SJCRH30 (cell line): Measurements from ENCODE around the gene POLR2L. TPM values are rescaled to one million over a fixed set of nuclear protein-coding genes. Genes with fewer than 3 reads are reported as not detected.

Experiments
- DNase-seq, 2 experiments: peaks; one replicate each; pipeline ENCODE4 v3.0.0-alpha.2; 2015 to 2020
- H3K27ac ChIP-seq: fragments of 250-450 bp; sonication (Bioruptor Pico); 2 replicates; pipeline ENCODE4 v1.5.1; 2020; ENCODE audit warnings: mild to moderate bottlenecking, moderate library complexity
- H3K27me3 ChIP-seq: fragments of 250-450 bp; sonication (Bioruptor Pico); 2 replicates; pipeline ENCODE4 v1.5.1; 2020; ENCODE audit warnings: mild to moderate bottlenecking, moderate library complexity
- H3K36me3 ChIP-seq: fragments of 250-450 bp; sonication (Bioruptor Pico); 2 replicates; pipeline ENCODE4 v1.5.1; 2020; ENCODE audit warnings: mild to moderate bottlenecking, moderate library complexity
- H3K4me1 ChIP-seq: fragments of 250-450 bp; sonication (Bioruptor Pico); 2 replicates; pipeline ENCODE4 v1.5.1; 2020; ENCODE audit warnings: mild to moderate bottlenecking, moderate library complexity
- H3K4me3 ChIP-seq: fragments of 250-450 bp; sonication (Bioruptor Pico); 2 replicates; pipeline ENCODE4 v1.5.1; 2020; ENCODE audit warnings: mild to moderate bottlenecking, moderate library complexity
- H3K9me3 ChIP-seq: fragments of 250-450 bp; sonication (Bioruptor Pico); replicated peaks from 2 replicates; pipeline ENCODE4 v1.5.1; 2020; ENCODE audit warnings: mild to moderate bottlenecking, moderate library complexity
- total RNA-seq: library from RNA; depleted of rRNA; stranded (reverse); fragments of >200 nt; shearing (Covaris generic); gene quantifications from 2 replicates; pipeline ENCODE4 v1.2.3, GENCODE V29; 2014

POLR2L gene
- total RNA-seq, 1 experiment from 2014 or later = 292 TPM

DNA sequence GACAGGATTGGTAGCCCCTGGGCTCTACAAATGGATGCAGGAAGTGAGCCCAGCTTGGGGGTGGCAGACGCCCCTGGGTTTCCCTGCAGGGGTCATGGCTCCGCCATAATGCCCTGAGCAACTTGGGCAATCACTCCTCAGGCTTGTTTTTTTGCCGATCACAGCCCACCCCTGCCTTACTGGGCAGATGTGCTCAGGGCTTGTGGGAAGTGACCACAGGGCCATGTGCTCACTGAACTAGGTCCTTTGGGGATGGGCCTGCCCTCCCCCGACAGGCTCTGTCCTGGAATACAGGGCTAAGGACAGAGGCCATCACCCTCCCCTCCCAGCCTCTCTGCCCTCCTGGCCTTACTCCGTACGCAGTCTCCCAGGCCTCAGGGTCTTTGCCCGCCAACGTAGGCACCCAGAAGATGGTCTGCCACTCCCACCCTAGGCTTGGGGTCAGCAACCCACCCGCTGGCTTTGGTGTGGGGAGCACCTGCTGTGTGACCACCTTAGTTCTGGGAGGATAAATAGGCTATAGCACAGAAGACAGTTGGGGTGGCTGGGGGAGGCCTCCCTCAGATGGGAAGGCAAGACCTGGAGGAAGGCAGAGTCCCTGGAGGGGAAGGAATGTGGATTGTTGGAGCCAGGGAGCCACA is 28.8 kb downstream of the POLR2L start:
- no peak overlapping the region for H3K27ac ChIP-seq

DNA sequence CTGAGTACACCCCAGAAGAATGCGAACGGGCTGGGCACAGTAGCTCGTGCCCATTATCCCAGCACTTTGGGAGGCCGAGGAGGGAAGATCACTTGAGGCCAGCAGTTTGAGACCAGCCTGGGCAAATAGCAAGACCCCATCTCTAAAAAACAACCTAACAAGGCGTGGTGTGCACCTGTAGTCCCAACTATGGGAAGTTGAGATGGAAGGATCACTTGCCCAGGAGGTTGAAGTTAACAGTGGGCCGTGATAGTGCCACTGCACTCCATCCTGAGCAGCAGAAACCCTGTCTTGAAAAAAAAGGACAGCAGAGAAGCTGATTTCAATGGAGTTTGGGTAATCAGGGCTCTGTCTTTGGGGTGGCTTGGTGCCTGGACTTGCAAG is 29.3 kb downstream of the POLR2L start:
- peaks cover 10% of the 10 kb centered on the region; the same call in 1 of the 2 replicates for H3K4me1 ChIP-seq
- no peak overlapping the region for H3K27ac ChIP-seq
- DNase-seq = no peak

More for the DNA sequence above, 28.8 kb downstream of the POLR2L start:
- peaks cover 13% of the 10 kb centered on the region for H3K4me1 ChIP-seq
- no peaks in the 10 kb centered on the region for H3K9me3 ChIP-seq
- DNase-seq = no peak
- H3K4me3 ChIP-seq = no peak overlapping the region
- peaks cover 42% of the 10 kb centered on the region for H3K36me3 ChIP-seq
- no peaks in the 10 kb centered on the region for H3K27me3 ChIP-seq

DNA sequence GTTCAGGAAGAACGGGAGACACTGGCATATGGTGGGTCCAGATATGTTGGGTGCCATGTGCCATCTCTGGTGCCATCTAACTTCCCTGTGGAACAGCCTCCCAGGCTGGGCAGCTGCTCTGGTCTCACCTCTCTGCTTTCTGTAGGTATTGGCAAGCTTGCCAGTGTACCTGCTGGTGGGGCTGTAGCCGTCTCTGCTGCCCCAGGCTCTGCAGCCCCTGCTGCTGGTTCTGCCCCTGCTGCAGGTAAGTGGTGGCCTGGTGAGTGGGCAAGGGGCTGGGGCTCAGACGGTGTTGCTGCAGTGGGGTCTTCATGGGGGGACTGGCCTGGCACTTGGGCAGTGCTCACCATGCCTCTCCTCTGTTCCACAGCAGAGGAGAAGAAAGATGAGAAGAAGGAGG is 29.9 kb downstream of the POLR2L start:
- Histone ChIP-seq H3K27me3 (no peaks in the 10 kb centered on the region), H3K9me3 (no peaks in the 10 kb centered on the region), H3K4me3 (no peak overlapping the region), H3K4me1 (peaks cover 10% of the 10 kb centered on the region; the same call in 1 of the 2 replicates), H3K27ac (no peak overlapping the region), H3K36me3 (peaks cover 42% of the 10 kb centered on the region)
- DNase-seq = no peak

More for the DNA sequence above, 29.3 kb downstream of the POLR2L start:
- Histone ChIP-seq H3K36me3 (peaks cover 42% of the 10 kb centered on the region), H3K27me3 (no peaks in the 10 kb centered on the region), H3K9me3 (no peaks in the 10 kb centered on the region), H3K4me3 (no peak overlapping the region)

DNA sequence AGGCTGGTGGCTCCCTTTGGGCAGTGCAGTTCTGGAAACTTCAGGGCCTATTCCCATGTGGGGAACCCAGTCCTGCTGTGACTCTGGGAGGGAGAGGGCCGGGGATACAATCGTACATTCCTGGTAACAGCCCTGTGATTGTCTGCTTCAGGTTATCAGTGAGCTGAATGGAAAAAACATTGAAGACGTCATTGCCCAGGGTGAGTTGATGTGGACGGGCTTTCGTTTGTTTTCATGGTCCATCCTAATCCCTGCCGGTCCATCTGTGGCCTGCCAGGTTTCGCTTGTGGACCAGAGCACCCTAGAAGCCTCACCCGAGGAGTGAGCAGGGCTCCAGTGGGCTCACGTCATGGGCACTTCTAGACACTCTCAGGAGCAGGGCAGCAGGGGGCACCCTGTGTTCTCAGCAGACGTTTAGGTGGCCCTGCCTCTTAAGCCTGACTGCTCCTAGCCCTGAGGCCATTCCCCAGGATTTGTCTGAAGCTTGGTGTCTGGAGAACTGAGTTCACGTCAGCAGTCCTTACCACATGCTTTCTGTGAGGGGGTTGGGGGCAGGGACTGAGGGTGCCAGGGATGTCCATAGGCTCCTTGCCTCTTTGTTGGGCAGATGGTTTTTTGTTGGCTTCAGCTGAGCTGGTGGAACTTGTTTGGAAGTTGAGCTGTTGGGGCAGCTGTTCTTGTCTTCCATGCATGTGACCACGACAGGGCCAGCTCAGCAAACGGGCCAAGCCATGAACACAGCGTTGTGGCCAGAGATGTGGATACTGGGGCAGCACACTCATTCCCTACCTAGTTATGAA is 30.7 kb downstream of the POLR2L start:
- no peaks in the 10 kb centered on the region for H3K9me3 ChIP-seq
- peaks cover 10% of the 10 kb centered on the region; the same call in 1 of the 2 replicates for H3K4me1 ChIP-seq
- H3K27ac ChIP-seq = no peak overlapping the region
- no peak overlapping the region for H3K4me3 ChIP-seq
- H3K36me3 ChIP-seq = peaks cover 42% of the 10 kb centered on the region
- DNase-seq = no peak
- no peaks in the 10 kb centered on the region for H3K27me3 ChIP-seq

DNA sequence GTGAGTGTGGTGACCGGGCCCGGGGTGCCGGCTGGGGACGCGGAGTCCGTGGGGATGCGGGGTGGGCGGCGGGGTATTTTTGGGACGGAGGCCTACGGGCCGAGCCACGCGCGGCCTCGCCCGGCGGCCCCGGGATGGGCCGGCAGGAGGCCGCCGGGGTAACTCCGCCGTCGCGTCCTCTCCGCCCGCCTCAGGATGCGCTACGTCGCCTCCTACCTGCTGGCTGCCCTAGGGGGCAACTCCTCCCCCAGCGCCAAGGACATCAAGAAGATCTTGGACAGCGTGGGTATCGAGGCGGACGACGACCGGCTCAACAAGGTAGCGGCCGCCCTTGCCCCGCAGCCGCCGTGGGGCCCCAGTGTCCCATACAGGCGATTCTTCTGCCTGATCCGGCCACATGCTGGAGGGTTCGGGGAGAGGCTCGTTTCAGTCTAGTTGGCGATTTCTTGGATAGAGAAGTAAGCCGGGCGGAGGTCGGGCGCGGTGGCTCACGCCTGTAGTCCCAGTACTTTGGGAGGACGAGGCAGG is 32.2 kb downstream of the POLR2L start:
- H3K4me3 ChIP-seq = peak overlapping the region; percentile 81
- no peak for DNase-seq

DNA sequence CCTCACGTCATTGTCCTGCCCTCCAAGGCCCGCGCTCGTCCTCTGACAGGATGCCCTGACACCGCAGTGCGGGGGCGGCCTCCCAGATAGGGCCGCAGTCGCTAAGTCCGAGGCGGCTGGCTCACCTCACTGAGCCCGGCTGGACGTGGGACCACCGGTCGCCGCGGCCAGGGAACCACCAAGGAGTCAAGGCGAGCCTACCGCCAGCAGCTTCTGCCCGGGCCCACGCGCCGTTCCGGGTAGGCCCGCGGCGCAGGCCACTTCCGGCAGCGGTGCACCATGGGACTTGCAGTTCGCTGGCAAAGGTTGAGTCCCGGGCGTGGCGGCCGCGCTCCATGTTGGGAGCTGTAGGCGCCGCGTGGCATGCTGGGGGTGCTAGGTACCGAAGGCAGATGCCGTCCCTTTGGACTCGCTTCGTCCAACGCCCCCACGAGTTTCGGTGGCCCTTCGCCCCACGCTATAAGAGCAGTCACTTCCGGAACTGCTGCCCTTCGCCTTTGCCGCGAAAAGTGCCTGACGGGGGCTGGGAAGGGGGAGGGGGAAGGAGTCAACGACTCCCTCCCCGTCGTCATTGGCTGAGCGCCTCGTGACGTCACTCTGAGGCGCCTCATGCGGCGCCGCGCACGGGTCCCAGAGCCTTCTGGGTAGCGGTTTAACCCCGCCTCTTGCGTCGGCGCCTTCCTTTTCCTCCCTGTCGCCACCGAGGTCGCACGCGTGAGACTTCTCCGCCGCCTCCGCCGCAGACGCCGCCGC is 32.9 kb downstream of the POLR2L start, which contains the start of gene RPLP2:
Gene RPLP2 (plus strand): TSS at position 681 of the 753 bp plus-strand sequence. CDS start 268 bp downstream, outside the sequence.
- peak; percentile 97 to 98 for DNase-seq
- Histone ChIP-seq H3K9me3 (no peaks in the 10 kb centered on the region), H3K27ac (peak within 1 kb of the TSS; percentile 97), H3K4me1 (peaks cover 10% of the 10 kb centered on the region; the same call in 1 of the 2 replicates), H3K36me3 (peaks cover 38% of the 10 kb centered on the region), H3K27me3 (no peaks in the 10 kb centered on the region), H3K4me3 (peak within 1 kb of the TSS; percentile 81)

More for the DNA sequence above, 32.2 kb downstream of the POLR2L start:
- Histone ChIP-seq H3K9me3 (no peaks in the 10 kb centered on the region), H3K36me3 (peaks cover 41% of the 10 kb centered on the region), H3K4me1 (peaks cover 10% of the 10 kb centered on the region; the same call in 1 of the 2 replicates), H3K27ac (peak overlapping the region; percentile 97), H3K27me3 (no peaks in the 10 kb centered on the region)

DNA sequence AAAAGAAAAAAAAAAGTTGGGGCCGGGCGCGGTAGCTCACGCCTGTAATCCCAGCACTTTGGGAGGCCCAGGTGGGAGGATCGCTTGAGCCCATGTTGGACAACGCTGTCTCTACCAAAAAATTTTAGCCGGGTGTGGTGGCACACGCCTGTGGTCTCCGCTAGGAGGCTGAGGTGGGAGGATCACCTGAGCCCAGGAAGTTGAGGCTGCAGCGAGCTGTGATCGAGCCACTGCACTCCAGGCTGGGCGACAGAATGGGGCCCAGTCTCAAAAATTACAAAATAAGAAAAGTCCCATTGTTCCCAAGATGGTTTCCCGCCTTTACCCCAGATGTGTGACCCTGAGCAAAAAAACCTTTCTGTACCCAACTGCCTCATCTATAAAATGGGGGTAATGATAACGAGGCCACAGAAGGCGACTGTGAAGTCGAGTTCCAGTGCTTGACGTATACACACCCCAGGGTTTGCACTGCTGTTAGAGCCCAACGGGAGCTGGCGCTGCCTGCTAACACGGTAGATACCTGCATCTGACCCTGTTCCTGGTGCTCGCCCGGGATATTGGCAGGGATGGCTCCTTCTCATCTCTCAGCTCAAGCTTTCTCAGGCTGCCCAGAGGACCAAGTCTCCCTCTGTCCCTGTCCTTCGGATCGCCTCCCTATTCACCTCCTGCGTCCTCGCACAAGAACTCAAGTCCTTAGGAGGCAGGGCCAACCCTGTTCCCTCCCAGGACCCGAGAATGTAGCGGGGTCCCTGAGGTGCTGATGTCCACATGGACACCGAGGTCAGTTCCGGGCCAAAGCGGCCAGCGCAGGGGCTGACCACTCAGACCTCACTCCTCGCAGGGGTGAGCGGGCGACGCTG is 33.7 kb downstream of the POLR2L start:
- peak in 1 of 2 experiments; percentile 2 for DNase-seq
- peak overlapping the region; percentile 97 for H3K27ac ChIP-seq
- peaks cover 33% of the 10 kb centered on the region for H3K36me3 ChIP-seq
- H3K27me3 ChIP-seq = no peaks in the 10 kb centered on the region
- no peaks in the 10 kb centered on the region for H3K9me3 ChIP-seq
- peaks cover 13% of the 10 kb centered on the region; the same call in 1 of the 2 replicates for H3K4me1 ChIP-seq
- H3K4me3 ChIP-seq = peak overlapping the region; percentile 81

DNA sequence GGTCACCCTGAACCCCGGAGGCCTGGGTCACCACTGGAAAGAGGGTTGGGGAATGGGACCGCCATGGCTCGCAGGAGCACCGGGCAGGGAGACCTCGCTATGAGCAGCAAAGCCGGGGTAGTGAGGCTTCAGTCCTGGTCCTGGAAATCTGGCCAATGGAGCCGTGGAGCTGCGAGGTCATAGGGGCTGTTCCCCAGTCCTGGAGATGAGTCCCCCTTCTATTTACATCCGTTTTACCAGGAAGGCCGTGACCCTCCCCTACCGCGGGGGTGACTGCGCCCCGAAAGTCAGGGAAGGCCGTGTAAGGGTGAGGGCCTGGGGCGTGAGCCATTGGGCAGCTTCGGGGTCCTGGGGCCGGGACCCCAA is 37.7 kb downstream of the POLR2L start:
- Histone ChIP-seq H3K9me3 (no peaks in the 10 kb centered on the region), H3K4me3 (peak overlapping the region; percentile 61), H3K36me3 (peaks cover 6% of the 10 kb centered on the region; the same call in 1 of the 2 replicates), H3K4me1 (peaks cover 14% of the 10 kb centered on the region), H3K27me3 (no peaks in the 10 kb centered on the region), H3K27ac (peak overlapping the region; percentile 40; the same call in 1 of the 2 replicates)
- no peak for DNase-seq

DNA sequence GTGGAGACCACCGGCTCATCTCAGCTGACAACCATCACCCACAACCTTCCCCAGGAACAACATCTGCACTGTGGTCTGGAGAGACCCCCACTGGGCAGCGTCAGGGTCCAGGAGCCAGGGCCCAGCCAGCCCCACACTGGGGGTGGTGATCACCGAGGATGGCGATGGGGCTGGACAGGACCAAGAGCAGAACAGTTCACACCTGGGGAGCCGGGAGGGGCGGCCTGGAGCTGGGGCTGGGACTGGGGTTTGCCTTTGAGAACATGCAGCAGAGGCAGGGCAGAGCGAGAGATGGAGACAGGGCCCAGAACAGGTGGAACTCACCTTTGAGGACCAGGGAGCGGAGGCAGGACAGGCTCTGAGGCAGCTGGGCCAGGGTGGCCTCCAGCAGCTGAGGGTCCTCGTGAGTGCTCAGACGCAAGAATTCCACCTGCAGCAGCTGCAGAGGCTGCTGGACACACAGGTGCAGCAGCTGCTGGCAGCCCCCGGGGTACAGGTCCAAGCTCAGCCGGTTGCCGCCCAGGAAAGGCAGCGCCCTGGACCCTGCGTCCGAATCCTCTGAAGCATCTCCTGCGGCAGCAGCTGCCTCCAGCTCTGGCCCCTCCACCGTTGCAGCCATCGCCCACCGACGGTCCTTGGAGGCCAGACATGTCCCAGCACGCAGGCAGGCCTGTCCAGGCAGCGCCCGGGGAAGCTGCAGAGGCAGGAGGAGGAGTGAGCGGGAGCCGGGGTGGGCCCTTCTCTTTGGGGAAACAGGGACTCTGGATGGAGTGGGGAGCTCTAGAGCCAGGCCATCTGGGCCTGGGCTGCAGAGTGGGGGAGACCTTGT is 38.3 kb downstream of the POLR2L start:
- Histone ChIP-seq H3K27ac (peak overlapping the region; percentile 40; the same call in 1 of the 2 replicates), H3K27me3 (no peaks in the 10 kb centered on the region), H3K9me3 (no peaks in the 10 kb centered on the region), H3K4me3 (peak overlapping the region; percentile 61), H3K4me1 (peaks cover 14% of the 10 kb centered on the region), H3K36me3 (peaks cover 6% of the 10 kb centered on the region; the same call in 1 of the 2 replicates)
- DNase-seq = peak; percentile 85 to 90

DNA sequence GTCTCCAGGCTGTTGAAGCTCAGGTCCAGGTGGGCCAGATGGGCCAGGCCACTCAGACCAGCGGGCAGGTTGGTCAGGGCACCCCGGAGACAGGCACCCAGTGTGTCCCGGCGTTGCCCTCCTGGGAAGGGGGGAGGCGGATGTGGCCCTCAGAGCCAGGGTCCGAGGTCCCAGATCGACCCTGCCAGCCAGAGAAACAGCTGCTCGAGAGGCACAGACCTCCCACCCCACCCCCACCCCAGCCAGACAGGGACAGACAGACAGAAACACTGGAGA is 38.9 kb downstream of the POLR2L start:
- H3K4me1 ChIP-seq = peaks cover 14% of the 10 kb centered on the region
- H3K36me3 ChIP-seq = peaks cover 6% of the 10 kb centered on the region; the same call in 1 of the 2 replicates
- no peak overlapping the region for H3K27ac ChIP-seq
- no peaks in the 10 kb centered on the region for H3K9me3 ChIP-seq
- peak overlapping the region; percentile 61; the same call in 1 of the 2 replicates for H3K4me3 ChIP-seq
- H3K27me3 ChIP-seq = no peaks in the 10 kb centered on the region
- DNase-seq = no peak

DNA sequence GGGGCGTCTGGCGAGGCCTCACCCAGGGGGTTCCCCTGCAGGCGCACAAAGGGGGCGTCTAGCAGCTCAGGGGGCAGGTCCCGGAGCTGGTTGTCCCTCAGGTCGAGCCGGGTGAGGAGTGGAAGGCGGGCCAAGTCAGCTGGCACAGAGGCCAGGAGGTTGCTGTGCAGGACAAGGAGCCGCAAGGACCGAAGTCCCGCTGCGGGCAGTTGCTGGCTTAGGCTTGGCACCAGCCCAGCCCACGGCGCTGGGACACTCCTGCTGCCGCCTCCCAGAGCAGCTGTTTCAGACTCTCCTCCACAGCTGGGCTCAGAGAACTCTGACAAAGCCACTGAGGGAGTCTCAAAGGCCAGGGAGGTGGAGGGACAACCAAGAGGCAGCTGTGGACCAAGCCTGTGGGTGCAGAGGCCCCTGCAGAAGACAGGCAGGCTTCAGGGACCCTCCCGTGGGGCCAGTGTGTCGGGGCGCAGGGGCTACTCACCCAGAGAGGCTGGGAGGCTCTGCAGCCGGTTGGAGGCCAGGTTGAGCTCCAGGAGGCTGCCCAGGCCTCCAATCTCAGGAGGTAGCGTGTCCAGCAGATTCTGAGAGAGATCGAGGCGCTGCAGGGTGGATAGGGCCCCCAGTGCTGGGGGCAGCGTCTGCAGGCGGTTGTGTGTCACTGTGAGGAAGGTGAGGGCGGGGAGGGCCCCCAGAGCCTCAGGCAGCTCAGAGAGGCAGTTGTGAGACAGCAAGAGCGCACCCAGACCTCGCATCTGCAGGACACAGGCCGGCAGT is 39.4 kb downstream of the POLR2L start:
- H3K36me3 ChIP-seq = peaks cover 6% of the 10 kb centered on the region; the same call in 1 of the 2 replicates
- H3K27me3 ChIP-seq = no peaks in the 10 kb centered on the region
- no peak overlapping the region for H3K4me3 ChIP-seq
- DNase-seq = peak; percentile 68 to 79
- H3K9me3 ChIP-seq = no peaks in the 10 kb centered on the region
- H3K27ac ChIP-seq = no peak overlapping the region
- peaks cover 14% of the 10 kb centered on the region for H3K4me1 ChIP-seq

DNA sequence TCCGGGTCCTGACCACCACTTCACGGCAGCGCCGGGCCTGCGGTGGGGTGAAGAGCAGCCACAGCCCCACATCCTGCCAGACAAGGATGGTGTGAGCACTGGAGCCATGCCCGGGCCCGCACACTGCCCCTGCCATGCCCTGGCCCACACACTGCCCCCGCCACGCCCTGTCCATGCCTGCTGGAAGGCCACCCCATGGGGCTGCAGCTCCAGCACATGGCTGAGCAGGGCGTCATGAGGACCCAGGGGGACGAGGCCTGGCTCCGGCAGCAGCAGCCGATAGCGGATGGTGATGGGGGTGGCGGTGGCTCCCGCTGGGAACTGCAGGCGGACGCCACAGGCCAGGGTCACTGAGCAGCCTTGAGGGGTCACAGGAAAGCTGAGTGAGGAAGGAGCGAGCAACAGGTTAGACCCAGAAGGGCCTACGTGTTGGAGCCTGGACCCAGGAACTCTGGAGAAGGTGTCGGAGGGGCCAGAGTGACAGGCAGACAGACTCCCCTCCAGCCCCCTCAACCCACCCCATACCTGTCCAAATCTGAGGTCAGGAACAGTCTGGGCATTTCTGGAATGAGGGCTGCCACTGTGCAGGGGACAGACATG is 40.2 kb downstream of the POLR2L start:
- DNase-seq = no peak
- no peak overlapping the region for H3K27ac ChIP-seq
- no peaks in the 10 kb centered on the region for H3K27me3 ChIP-seq
- peaks cover 6% of the 10 kb centered on the region; the same call in 1 of the 2 replicates for H3K36me3 ChIP-seq
- H3K4me1 ChIP-seq = peaks cover 14% of the 10 kb centered on the region
- H3K4me3 ChIP-seq = no peak overlapping the region
- no peaks in the 10 kb centered on the region for H3K9me3 ChIP-seq
